GM23338 (cell line): ENCODE measurements around the gene CSKMT. TPM values are rescaled to one million over a fixed set of nuclear protein-coding genes. Genes with fewer than 3 reads are reported as not detected.

Experiments used
- ATAC-seq: fragments of 200-7000 bp; cut with Tn5 transposase; 3 replicates; pipeline ENCODE4 v1.9.1; 2020
- DNase-seq: peaks from one replicate; pipeline ENCODE4 v3.0.0-alpha.2; 2015; ENCODE audit warnings: low spot score
- H2AFZ ChIP-seq: fragments of 200-600 bp; sonication (generic); 2 replicates; pipeline ENCODE4 v1.8.0; 2016; ENCODE audit warnings: antibody characterized with exemption, mild to moderate bottlenecking, moderate library complexity
- H3F3A ChIP-seq: fragments of 200-600 bp; sonication (generic); replicated peaks from 2 replicates; pipeline ENCODE4 v1.8.0; 2017; ENCODE audit warnings: antibody characterized with exemption, mixed run types, low read depth
- H3K27ac ChIP-seq: fragments of 200-600 bp; sonication (generic); 2 replicates; pipeline ENCODE4 v1.6.1; 2016; ENCODE audit warnings: low read depth
- H3K27me3 ChIP-seq: fragments of 200-600 bp; sonication (generic); 2 replicates; pipeline ENCODE4 v1.8.0; 2016; ENCODE audit warnings: mild to moderate bottlenecking, mixed run types, moderate library complexity; ENCODE audit not compliant: insufficient read depth
- H3K36me3 ChIP-seq: fragments of 200-600 bp; sonication (generic); 2 replicates; pipeline ENCODE4 v1.8.0; 2016; ENCODE audit warnings: mild to moderate bottlenecking; ENCODE audit not compliant: insufficient read depth
- H3K4me1 ChIP-seq: fragments of 200-600 bp; sonication (generic); 2 replicates; pipeline ENCODE4 v1.8.0; 2016; ENCODE audit warnings: mild to moderate bottlenecking, moderate library complexity; ENCODE audit not compliant: insufficient read depth
- H3K4me2 ChIP-seq: fragments of 200-600 bp; sonication (generic); 2 replicates; pipeline ENCODE4 v1.7.1; 2017; ENCODE audit warnings: mixed run types
- H3K4me3 ChIP-seq: fragments of 200-600 bp; sonication (generic); 2 replicates; pipeline ENCODE4 v1.6.1; 2016; ENCODE audit warnings: mixed run types
- H3K79me2 ChIP-seq: fragments of 200-600 bp; sonication (generic); replicated peaks from 2 replicates; pipeline ENCODE4 v1.8.0; 2017; ENCODE audit warnings: mild to moderate bottlenecking; ENCODE audit not compliant: insufficient read depth
- H3K9me2 ChIP-seq: fragments of 200-600 bp; sonication (generic); 2 replicates; pipeline ENCODE4 v1.8.0; 2017; ENCODE audit not compliant: insufficient read depth
- H4K20me1 ChIP-seq: fragments of 200-600 bp; sonication (generic); replicated peaks from 2 replicates; pipeline ENCODE4 v1.8.0; 2017; ENCODE audit warnings: mild to moderate bottlenecking; ENCODE audit not compliant: insufficient read depth
- H3K27ac Mint-ChIP-seq: 2 replicates; pipeline ENCODE4 v1.8.0; 2020; ENCODE audit warnings: inconsistent platforms, mild to moderate bottlenecking, moderate library complexity, mixed read lengths
- H3K27me3 Mint-ChIP-seq: 3 replicates; pipeline ENCODE4 v1.8.0; 2022; ENCODE audit warnings: low read depth, mild to moderate bottlenecking, moderate library complexity, mixed read lengths, inconsistent platforms; ENCODE audit not compliant: insufficient read depth, poor library complexity
- H3K36me3 Mint-ChIP-seq: 3 replicates; pipeline ENCODE4 v1.8.0; 2021; ENCODE audit warnings: low read depth, mild to moderate bottlenecking, inconsistent platforms, moderate library complexity, mixed read lengths
- H3K4me1 Mint-ChIP-seq: 3 replicates; pipeline ENCODE4 v1.8.0; 2020; ENCODE audit warnings: mild to moderate bottlenecking, inconsistent platforms, mixed read lengths
- H3K4me3 Mint-ChIP-seq: 3 replicates; pipeline ENCODE4 v1.8.0; 2021; ENCODE audit warnings: moderate library complexity, mild to moderate bottlenecking, inconsistent platforms, mixed read lengths
- H3K9me3 Mint-ChIP-seq: 3 replicates; pipeline ENCODE4 v1.8.0; 2020; ENCODE audit warnings: moderate library complexity, mild to moderate bottlenecking, inconsistent platforms, mixed read lengths
- CREB1 ChIP-seq: fragments of 250-450 bp; sonication (Bioruptor Pico); IDR thresholded peaks from 2 replicates; pipeline ENCODE4 v1.5.0; 2020; ENCODE audit warnings: low read depth, mild to moderate bottlenecking, moderate library complexity
- EZH2 ChIP-seq: fragments of 200-600 bp; sonication (generic); IDR thresholded peaks from one replicate; pipeline ENCODE4 v1.8.0; 2017; ENCODE audit warnings: antibody characterized with exemption, mild to moderate bottlenecking, low read depth; ENCODE audit not compliant: unreplicated experiment
- EZH2phosphoT487 ChIP-seq: fragments of 200-600 bp; sonication (generic); IDR thresholded peaks from one replicate; pipeline ENCODE4 v1.8.1; 2018; ENCODE audit warnings: antibody characterized with exemption; ENCODE audit not compliant: unreplicated experiment
- JUNB ChIP-seq: IDR thresholded peaks from one replicate; pipeline ENCODE4 v1.6.1; 2016; ENCODE audit warnings: antibody characterized with exemption; ENCODE audit not compliant: unreplicated experiment
- NANOG ChIP-seq: IDR thresholded peaks from 2 replicates; pipeline ENCODE4 v1.6.1; 2016; ENCODE audit warnings: antibody characterized with exemption, borderline replicate concordance
- POLR2AphosphoS5 ChIP-seq: IDR thresholded peaks from 2 replicates; pipeline ENCODE4 v1.6.1; 2016; ENCODE audit warnings: antibody characterized with exemption, low read depth
- STAT1 ChIP-seq: IDR thresholded peaks from one replicate; pipeline ENCODE4 v1.6.1; 2016; ENCODE audit warnings: antibody characterized with exemption; ENCODE audit not compliant: unreplicated experiment
- ZNF331 ChIP-seq: fragments of 250-450 bp; sonication (Bioruptor Pico); IDR thresholded peaks from 2 replicates; pipeline ENCODE4 v1.5.0; 2020; ENCODE audit warnings: low read depth, mild to moderate bottlenecking, moderate library complexity
- polyA plus RNA-seq: library from polyadenylated mRNA; unstranded; fragments of >200 nt; fragmentation: Nextera tagmentation; extraction: Ambion mirVana; gene quantifications from 2 replicates; pipeline ENCODE4 v1.2.1, GENCODE V29; 2016
- total RNA-seq: library from RNA; depleted of rRNA; stranded (reverse); fragments of >200 nt; shearing (Covaris generic); gene quantifications from 2 replicates; pipeline ENCODE4 v1.2.3, GENCODE V29; 2014
- TF ChIP-seq, protein P1 (sequence below): IDR thresholded peaks from 2 replicates; pipeline ENCODE4 v1.6.1; 2016; ENCODE audit warnings: antibody characterized with exemption
- TF ChIP-seq, protein P2 (sequence below): IDR thresholded peaks from one replicate; pipeline ENCODE4 v1.6.1; 2018; ENCODE audit warnings: antibody characterized with exemption; ENCODE audit not compliant: unreplicated experiment

Gene CSKMT
- total and polyA plus RNA-seq, 2 experiments from 2014 or later, result 8.0 to 25.6 TPM

DNA sequence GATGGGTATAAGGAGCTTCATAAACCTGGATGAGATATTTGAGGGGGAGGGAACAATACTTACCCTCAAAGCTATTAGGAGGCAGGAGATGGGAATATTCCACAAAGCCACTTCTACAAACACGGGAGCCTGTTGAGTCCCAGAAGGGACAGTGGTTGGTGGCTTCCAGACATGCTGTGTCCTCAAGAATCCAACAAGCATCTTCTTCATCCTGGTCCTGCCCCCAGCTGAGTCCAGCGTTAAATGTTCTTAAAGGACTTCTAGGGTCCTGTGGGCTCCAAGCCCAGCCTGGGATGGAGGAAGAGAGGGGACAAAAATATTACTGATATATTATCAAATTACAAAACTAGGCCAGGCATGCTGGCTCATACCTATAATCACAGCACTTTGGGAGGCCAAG lies 2.3 kb downstream of the CSKMT start:
- Histone ChIP-seq H3K9me2 (no peaks in the 10 kb centered on the region), H3K4me3 (peak overlapping the region; percentile 99), H4K20me1 (peaks cover 15% of the 10 kb centered on the region), H3F3A (peaks cover 55% of the 10 kb centered on the region), H3K27me3 (no peaks in the 10 kb centered on the region), H3K4me1 (peaks cover 26% of the 10 kb centered on the region), H3K27ac (peak overlapping the region; percentile 79), H3K79me2 (peaks cover 51% of the 10 kb centered on the region), H3K36me3 (peaks cover 15% of the 10 kb centered on the region), H2AFZ (no peak overlapping the region), H3K4me2 (peak overlapping the region; percentile 97)
- ATAC-seq (no peak), DNase-seq (no peak)
- H3K27ac Mint-ChIP-seq, result no peak overlapping the region
- TF ChIP-seq NANOG, result no peak
- TF ChIP-seq, protein P1, sequence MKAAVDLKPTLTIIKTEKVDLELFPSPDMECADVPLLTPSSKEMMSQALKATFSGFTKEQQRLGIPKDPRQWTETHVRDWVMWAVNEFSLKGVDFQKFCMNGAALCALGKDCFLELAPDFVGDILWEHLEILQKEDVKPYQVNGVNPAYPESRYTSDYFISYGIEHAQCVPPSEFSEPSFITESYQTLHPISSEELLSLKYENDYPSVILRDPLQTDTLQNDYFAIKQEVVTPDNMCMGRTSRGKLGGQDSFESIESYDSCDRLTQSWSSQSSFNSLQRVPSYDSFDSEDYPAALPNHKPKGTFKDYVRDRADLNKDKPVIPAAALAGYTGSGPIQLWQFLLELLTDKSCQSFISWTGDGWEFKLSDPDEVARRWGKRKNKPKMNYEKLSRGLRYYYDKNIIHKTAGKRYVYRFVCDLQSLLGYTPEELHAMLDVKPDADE, result no peak
- no peak for TF ChIP-seq EZH2phosphoT487
- TF ChIP-seq JUNB, result no peak
- no peak for TF ChIP-seq CREB1 (CRISPR knock-in tag)
- no peak for TF ChIP-seq ZNF331 (CRISPR knock-in tag)
- no peak for TF ChIP-seq EZH2
- TF ChIP-seq STAT1, result no peak
- H3K9me3 Mint-ChIP-seq, result no peaks in the 10 kb centered on the region; the same call in none of the 3 replicates
- peaks cover 17% of the 10 kb centered on the region for H3K4me1 Mint-ChIP-seq
- peak overlapping the region; percentile 98 for H3K4me3 Mint-ChIP-seq
- peaks cover 24% of the 10 kb centered on the region for H3K27me3 Mint-ChIP-seq
- peaks cover 49% of the 10 kb centered on the region for H3K36me3 Mint-ChIP-seq

DNA sequence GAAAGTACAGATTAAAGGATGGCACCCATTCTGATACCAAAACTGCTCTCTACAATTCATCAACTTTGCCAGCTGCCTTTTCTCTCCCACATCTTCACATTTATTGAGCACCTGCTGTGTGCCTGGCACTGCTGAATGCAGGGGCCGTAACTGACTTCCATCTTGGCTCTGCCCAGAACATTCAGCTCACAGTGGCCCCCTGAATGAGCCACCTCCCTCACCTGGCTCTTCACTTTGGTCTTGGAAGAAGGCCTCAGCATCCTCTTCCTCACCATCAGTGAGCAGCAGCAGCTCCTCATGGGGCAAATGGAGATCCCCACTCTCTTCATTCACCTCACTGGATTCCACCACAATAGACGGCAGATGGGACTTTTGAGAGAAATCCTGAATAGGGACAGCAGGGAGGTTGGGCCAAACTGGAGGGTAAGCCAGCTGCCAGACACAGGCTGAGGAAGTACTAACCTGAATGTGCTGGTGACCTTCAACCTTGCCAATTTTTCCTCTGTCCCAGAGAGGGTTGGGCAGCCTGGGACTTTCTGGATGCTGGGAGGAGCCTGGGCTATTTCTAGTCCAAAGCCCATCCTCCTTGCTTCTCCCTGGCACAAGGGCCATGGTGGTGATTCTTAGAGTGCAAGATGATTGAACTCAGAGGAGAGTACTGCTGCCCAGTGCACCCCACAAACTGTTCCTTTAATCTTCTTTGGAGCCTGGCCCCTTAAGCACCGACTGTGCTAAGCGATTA lies 4.5 kb downstream of the CSKMT start:
- H3K27ac ChIP-seq, result peak overlapping the region; percentile 92
- H3K4me2 ChIP-seq, result no peak overlapping the region
- H4K20me1 ChIP-seq, result peaks cover 15% of the 10 kb centered on the region
- peaks cover 7% of the 10 kb centered on the region for H3K36me3 ChIP-seq
- no peak overlapping the region for H2AFZ ChIP-seq
- H3K36me3 Mint-ChIP-seq, result peaks cover 54% of the 10 kb centered on the region
- H3K4me3 Mint-ChIP-seq, result peak overlapping the region; percentile 90
- no peaks in the 10 kb centered on the region; the same call in none of the 3 replicates for H3K9me3 Mint-ChIP-seq
- ATAC-seq, result no peak
- H3K27ac Mint-ChIP-seq, result 0 out of 2 replicates have a peak overlapping the region, but pooled peaks have one; percentile 11
- no peak overlapping the region; the same call in 1 of the 2 replicates for H3K4me3 ChIP-seq
- H3K4me1 Mint-ChIP-seq, result peaks cover 17% of the 10 kb centered on the region
- H3K79me2 ChIP-seq, result peaks cover 46% of the 10 kb centered on the region
- H3K4me1 ChIP-seq, result peaks cover 31% of the 10 kb centered on the region
- no peaks in the 10 kb centered on the region for H3K9me2 ChIP-seq
- H3K27me3 ChIP-seq, result no peaks in the 10 kb centered on the region
- DNase-seq, result peak; percentile 47
- no peak for TF ChIP-seq JUNB
- TF ChIP-seq, protein P1, result no peak
- TF ChIP-seq, protein P2, sequence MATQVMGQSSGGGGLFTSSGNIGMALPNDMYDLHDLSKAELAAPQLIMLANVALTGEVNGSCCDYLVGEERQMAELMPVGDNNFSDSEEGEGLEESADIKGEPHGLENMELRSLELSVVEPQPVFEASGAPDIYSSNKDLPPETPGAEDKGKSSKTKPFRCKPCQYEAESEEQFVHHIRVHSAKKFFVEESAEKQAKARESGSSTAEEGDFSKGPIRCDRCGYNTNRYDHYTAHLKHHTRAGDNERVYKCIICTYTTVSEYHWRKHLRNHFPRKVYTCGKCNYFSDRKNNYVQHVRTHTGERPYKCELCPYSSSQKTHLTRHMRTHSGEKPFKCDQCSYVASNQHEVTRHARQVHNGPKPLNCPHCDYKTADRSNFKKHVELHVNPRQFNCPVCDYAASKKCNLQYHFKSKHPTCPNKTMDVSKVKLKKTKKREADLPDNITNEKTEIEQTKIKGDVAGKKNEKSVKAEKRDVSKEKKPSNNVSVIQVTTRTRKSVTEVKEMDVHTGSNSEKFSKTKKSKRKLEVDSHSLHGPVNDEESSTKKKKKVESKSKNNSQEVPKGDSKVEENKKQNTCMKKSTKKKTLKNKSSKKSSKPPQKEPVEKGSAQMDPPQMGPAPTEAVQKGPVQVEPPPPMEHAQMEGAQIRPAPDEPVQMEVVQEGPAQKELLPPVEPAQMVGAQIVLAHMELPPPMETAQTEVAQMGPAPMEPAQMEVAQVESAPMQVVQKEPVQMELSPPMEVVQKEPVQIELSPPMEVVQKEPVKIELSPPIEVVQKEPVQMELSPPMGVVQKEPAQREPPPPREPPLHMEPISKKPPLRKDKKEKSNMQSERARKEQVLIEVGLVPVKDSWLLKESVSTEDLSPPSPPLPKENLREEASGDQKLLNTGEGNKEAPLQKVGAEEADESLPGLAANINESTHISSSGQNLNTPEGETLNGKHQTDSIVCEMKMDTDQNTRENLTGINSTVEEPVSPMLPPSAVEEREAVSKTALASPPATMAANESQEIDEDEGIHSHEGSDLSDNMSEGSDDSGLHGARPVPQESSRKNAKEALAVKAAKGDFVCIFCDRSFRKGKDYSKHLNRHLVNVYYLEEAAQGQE, result no peak
- no peak for TF ChIP-seq POLR2AphosphoS5
- no peak for TF ChIP-seq CREB1 (CRISPR knock-in tag)
- no peak for TF ChIP-seq EZH2phosphoT487
- H3F3A ChIP-seq, result peaks cover 54% of the 10 kb centered on the region
- peaks cover 27% of the 10 kb centered on the region for H3K27me3 Mint-ChIP-seq
